Lung (tissue), 12 donors: Measurements from ENCODE around the gene DENND4B. TPM values are rescaled to one million over a fixed set of nuclear protein-coding genes. Genes with fewer than 3 reads are reported as not detected.

Experiments
- ATAC-seq: fragments of 200-7000 bp; cut with Tn5 transposase; one replicate; pipeline ENCODE4 v1.9.1; 2020; ENCODE audit warnings: moderate number of reproducible peaks; ENCODE audit not compliant: insufficient read depth, low FRiP score
- DNase-seq, 3 donors: peaks; one replicate each; pipeline ENCODE4 v3.0.0-alpha.2; 2013 to 2017
- H3K27ac ChIP-seq, 2 donors: one replicate each; pipeline ENCODE4 v1.5.1; 2013; ENCODE audit warnings: mild to moderate bottlenecking in 2 of 2, moderate library complexity in 2 of 2, control low read depth in 1 of 2, inconsistent platforms in 1 of 2, low read depth in 1 of 2, low read length in 1 of 2
- H3K27me3 ChIP-seq, 3 donors: one replicate each; pipeline ENCODE4 v1.5.1; 2013; ENCODE audit warnings: low read length in 2 of 3; ENCODE audit not compliant: control insufficient read depth in 3 of 3, insufficient read depth in 3 of 3
- H3K36me3 ChIP-seq, 4 donors: one replicate each; pipeline ENCODE4 v1.5.1; 2013; ENCODE audit warnings: low read length in 4 of 4, mild to moderate bottlenecking in 1 of 4, moderate library complexity in 1 of 4; ENCODE audit not compliant: control insufficient read depth in 4 of 4, insufficient read depth in 4 of 4
- H3K4me1 ChIP-seq, 5 donors: one replicate each; pipeline ENCODE4 v1.5.1; 2013; ENCODE audit warnings: low read length in 5 of 5, mild to moderate bottlenecking in 2 of 5, moderate library complexity in 1 of 5; ENCODE audit not compliant: control insufficient read depth in 5 of 5, insufficient read depth in 5 of 5
- H3K4me3 ChIP-seq: one replicate; pipeline ENCODE4 v1.5.1; 2013; ENCODE audit warnings: mild to moderate bottlenecking, control low read depth, moderate library complexity
- H3K9ac ChIP-seq, 2 donors: one replicate each; pipeline ENCODE4 v1.5.1; 2013; ENCODE audit warnings: low read length in 2 of 2, control low read depth in 1 of 2; ENCODE audit not compliant: insufficient read depth in 1 of 2
- H3K9me3 ChIP-seq, 4 donors: one replicate each; pipeline ENCODE4 v1.5.1; 2013; ENCODE audit warnings: low read length in 3 of 4, mild to moderate bottlenecking in 1 of 4, moderate library complexity in 1 of 4; ENCODE audit not compliant: control insufficient read depth in 4 of 4, insufficient read depth in 3 of 4
- WGBS, 2 donors: extraction: QIAGEN DNeasy Blood & Tissue Kit; methylation state at CpG; one replicate each; pipeline ENCODE4 v1.1.7; 2013; 5-methylcytosine and 5-hydroxymethylcytosine counted together
- polyA plus RNA-seq, 2 donors: library from polyadenylated mRNA; stranded (reverse); fragments of 200-250 nt; gene quantifications; one replicate each; pipeline ENCODE4 v1.2.1, GENCODE V29; 2013
- total RNA-seq, 2 donors: library from RNA; depleted of rRNA in 1 of 2; stranded (reverse); fragments of >200 nt in 1 of 2; gene quantifications; one replicate each; pipeline ENCODE4 v1.2.1, GENCODE V29; 2014 to 2021
- TF ChIP-seq, protein P1 (sequence below): IDR thresholded peaks from 2 replicates; pipeline ENCODE4 v1.5.1; 2012; ENCODE audit warnings: mild to moderate bottlenecking; ENCODE audit errors: control extremely low read depth, extremely low read depth
- donor health status: control.
- donor health status: control.
- donor health status: Bipolar disorder and iron deficiency.
- donor health status: healthy.
- donor health status: DM: yes; HTN: yes; CAD: no.

The DENND4B gene
- total and polyA plus RNA-seq, 4 donors: 40.5 to 84.7 (median 59.4) TPM

DNA sequence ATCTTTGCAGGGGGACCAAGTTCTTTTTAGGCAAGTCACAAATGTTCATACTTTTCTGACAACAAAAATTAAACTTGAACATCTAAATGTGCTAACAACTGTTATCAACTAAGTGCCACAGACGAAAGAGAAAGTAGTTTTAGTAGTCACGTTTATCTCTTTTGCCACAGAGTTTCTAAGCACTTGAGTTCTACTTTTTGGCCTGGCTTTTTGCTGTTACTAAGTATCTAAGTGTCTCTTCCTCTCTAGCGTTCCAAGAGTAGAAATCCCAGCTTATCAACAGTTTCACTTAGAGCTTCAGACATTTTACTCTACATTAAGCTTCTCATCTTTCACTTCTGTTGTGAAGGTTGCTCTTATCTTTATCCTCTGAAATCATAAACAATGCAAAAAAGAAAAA is 58.0 kb downstream of the DENND4B start:
- H3K9me3 ChIP-seq: no peaks in the 10 kb centered on the region
- peak in 2 of 3 donors; percentile 35 to 54 for DNase-seq
- TF ChIP-seq, protein P1, sequence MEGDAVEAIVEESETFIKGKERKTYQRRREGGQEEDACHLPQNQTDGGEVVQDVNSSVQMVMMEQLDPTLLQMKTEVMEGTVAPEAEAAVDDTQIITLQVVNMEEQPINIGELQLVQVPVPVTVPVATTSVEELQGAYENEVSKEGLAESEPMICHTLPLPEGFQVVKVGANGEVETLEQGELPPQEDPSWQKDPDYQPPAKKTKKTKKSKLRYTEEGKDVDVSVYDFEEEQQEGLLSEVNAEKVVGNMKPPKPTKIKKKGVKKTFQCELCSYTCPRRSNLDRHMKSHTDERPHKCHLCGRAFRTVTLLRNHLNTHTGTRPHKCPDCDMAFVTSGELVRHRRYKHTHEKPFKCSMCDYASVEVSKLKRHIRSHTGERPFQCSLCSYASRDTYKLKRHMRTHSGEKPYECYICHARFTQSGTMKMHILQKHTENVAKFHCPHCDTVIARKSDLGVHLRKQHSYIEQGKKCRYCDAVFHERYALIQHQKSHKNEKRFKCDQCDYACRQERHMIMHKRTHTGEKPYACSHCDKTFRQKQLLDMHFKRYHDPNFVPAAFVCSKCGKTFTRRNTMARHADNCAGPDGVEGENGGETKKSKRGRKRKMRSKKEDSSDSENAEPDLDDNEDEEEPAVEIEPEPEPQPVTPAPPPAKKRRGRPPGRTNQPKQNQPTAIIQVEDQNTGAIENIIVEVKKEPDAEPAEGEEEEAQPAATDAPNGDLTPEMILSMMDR: no peak
- peaks cover 0 to 9% (median 6%) of the 10 kb centered on the region in 5 donors for H3K4me1 ChIP-seq
- no peak overlapping the region for H3K27ac ChIP-seq
- no peaks in the 10 kb centered on the region for H3K27me3 ChIP-seq
- no peak overlapping the region for H3K4me3 ChIP-seq
- no peak for ATAC-seq
- WGBS, 2 donors: 12 to 22% methylated on average over 3 of the region's 3 CpGs
- peaks cover 0 to 3% (median 3%) of the 10 kb centered on the region in 4 donors for H3K36me3 ChIP-seq
- peak overlapping the region in 1 of 2 donors; percentile 66 for H3K9ac ChIP-seq

DNA sequence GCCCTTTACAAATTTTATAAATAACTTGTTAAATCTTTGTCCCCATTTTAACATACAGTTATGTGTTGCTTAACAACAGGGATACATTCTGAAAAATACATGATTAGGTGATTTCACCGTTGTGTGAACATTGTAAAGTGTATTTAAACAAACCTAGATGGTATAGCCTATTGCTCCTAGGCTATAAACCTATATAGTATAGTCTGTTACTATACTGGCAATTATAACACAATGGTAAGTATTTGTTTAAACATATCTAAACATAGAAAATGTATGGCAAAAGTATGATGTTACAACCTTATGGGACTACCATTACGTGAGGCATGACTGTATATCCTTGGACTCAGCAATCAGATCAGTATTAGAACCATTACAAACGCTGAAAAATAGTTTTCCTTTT is 60.4 kb downstream of the DENND4B start:
- ATAC-seq (no peak), DNase-seq (no peak)
- Histone ChIP-seq H3K4me1 (peaks cover 2 to 26% (median 10%) of the 10 kb centered on the region in 5 donors), H3K9me3 (no peaks in the 10 kb centered on the region), H3K27me3 (no peaks in the 10 kb centered on the region), H3K36me3 (peaks cover 0 to 3% (median 2%) of the 10 kb centered on the region in 4 donors), H3K9ac (no peak overlapping the region), H3K27ac (no peak overlapping the region), H3K4me3 (no peak overlapping the region)
- TF ChIP-seq, protein P1: no peak
- 78 to 96% methylated on average over 3 of the region's 3 CpGs for WGBS, 2 donors

DNA sequence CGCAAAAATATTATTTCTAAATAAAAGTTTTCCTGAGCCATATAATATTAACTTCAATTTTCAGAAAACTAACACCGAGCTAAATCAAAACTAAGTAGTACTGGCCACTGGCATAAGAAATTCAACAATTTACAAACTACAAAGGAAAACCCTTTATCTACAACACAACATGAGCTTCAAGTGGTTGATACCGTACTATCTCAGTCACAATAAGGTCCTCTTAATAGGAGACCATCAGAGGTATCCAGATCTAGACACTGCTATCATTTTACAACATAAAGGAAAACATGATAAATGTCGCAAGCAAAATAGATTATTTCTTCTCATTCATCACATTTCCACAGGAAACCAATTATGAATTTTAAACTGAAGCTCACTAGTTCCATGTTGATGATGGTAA is 63.3 kb downstream of the DENND4B start:
- ATAC-seq: no peak
- H3K4me3 ChIP-seq: no peak overlapping the region
- WGBS, 2 donors: 93 to 95% methylated on average over 4 of the region's 4 CpGs
- DNase-seq: no peak
- TF ChIP-seq, protein P1: no peak
- no peak overlapping the region for H3K9ac ChIP-seq
- peaks cover 2 to 26% (median 17%) of the 10 kb centered on the region in 5 donors for H3K4me1 ChIP-seq
- H3K27ac ChIP-seq: no peak overlapping the region
- H3K27me3 ChIP-seq: no peaks in the 10 kb centered on the region
- H3K36me3 ChIP-seq: peaks cover 0 to 3% (median 0%) of the 10 kb centered on the region in 4 donors
- no peaks in the 10 kb centered on the region for H3K9me3 ChIP-seq

DNA sequence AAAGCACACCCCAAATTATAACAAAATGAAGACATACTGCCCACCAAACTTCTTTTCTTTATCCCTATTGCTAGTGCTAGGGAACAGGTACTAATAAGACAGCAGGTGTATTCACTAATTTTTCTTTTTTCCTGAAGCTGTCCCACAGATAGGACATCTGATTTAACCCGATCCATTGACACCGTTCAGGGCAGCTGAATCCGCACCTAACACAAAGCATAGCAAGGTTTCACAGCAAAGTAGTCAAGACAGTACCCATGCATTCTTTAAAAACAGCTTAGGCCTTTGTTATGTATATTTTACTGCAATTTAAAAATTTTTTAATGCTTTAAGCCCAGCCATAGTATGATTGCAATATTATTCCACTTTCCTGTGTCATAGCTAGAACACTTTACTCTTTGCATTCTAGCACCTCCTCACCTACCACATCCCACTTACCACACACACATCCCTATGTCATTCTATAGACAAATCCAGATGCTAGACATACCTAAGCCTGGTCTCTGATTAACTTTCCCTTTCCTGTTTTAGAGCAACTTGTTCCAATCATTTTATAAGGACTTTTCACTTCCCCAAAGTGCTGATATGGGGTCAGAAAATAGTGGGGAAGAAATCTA is 64.1 kb downstream of the DENND4B start:
- Histone ChIP-seq H3K9me3 (no peaks in the 10 kb centered on the region), H3K27ac (no peak overlapping the region), H3K27me3 (no peaks in the 10 kb centered on the region), H3K4me1 (peaks cover 2 to 25% (median 17%) of the 10 kb centered on the region in 5 donors), H3K4me3 (no peak overlapping the region), H3K9ac (peak overlapping the region; percentile 42 to 96), H3K36me3 (peaks cover 0 to 3% (median 0%) of the 10 kb centered on the region in 4 donors)
- TF ChIP-seq, protein P1: no peak
- ATAC-seq (no peak), DNase-seq (peak in 1 of 3 donors; percentile 15)
- WGBS, 2 donors: 78 to 83% methylated on average over 3 of the region's 3 CpGs
